GM20000 (cell line): Measurements from ENCODE around the gene TMPRSS13.

Experiments
- DNase-seq: peaks from one replicate; pipeline ENCODE4 v3.0.0; 2012; ENCODE audit warnings: low spot score
- TF ChIP-seq, protein P1 (sequence below): IDR thresholded peaks from 2 replicates; pipeline ENCODE4 v1.5.1; 2012; ENCODE audit warnings: mild to moderate bottlenecking, control low read depth; ENCODE audit errors: extremely low read depth, missing control alignments

The TMPRSS13 gene

DNA sequence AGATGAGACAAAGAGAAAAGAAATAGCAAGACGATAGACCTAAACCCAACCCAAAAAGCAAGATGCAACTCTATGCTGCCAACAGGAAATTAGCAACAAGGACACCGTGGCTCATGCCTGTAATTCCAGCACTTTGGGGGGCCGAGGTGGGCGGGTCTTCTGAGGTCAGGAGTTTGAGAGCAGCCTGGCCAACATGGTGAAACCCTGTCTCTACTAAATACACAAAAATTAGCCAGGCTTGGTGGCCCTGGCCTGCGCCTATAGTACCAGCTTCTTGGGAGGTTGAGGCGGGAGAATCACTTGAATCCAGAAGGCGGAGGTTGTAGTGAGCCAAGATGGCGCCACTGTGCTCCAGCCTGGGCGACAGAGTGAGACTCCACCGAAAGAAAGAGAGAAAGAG, 32.7 kb upstream of the TMPRSS13 start:
- TF ChIP-seq, protein P1, sequence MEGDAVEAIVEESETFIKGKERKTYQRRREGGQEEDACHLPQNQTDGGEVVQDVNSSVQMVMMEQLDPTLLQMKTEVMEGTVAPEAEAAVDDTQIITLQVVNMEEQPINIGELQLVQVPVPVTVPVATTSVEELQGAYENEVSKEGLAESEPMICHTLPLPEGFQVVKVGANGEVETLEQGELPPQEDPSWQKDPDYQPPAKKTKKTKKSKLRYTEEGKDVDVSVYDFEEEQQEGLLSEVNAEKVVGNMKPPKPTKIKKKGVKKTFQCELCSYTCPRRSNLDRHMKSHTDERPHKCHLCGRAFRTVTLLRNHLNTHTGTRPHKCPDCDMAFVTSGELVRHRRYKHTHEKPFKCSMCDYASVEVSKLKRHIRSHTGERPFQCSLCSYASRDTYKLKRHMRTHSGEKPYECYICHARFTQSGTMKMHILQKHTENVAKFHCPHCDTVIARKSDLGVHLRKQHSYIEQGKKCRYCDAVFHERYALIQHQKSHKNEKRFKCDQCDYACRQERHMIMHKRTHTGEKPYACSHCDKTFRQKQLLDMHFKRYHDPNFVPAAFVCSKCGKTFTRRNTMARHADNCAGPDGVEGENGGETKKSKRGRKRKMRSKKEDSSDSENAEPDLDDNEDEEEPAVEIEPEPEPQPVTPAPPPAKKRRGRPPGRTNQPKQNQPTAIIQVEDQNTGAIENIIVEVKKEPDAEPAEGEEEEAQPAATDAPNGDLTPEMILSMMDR = no peak

GRCh38 chr11:117960406-117960805, 31.2 kb upstream of the TMPRSS13 start:
- TF ChIP-seq, protein P1 = no peak
- no peak for DNase-seq

More for the DNA sequence above, 32.7 kb upstream of the TMPRSS13 start:
- no peak for DNase-seq

- no peak for DNase-seq
- TF ChIP-seq, protein P1 = no peak
Observed at GRCh38 chr11:117959438-117960149, 30.4 kb upstream of the TMPRSS13 start.

DNA sequence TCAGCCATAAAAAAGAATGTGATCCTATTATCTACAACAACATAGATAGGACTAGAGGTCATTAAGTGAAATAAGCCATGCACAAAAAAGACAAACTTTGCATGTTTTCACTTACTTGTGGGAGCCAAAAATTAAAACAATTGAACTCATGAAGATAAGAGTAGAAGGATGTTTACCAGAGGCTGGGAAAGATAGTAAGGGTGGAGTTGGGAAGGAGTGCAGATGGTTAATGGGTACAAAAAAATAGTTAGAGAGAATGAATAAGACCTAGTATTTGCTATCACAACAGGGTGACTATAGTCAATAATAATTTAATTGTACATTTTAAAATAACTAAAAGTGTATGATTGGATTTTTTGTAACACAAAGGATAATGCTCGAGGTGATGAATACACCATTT, 29.7 kb upstream of the TMPRSS13 start:
- DNase-seq = no peak
- TF ChIP-seq, protein P1 = no peak

GRCh38 chr11:117953024-117953671, 23.9 kb upstream of the TMPRSS13 start:
- TF ChIP-seq, protein P1 = no peak
- no peak for DNase-seq

- no peak for DNase-seq
Observed at GRCh38 chr11:117950993-117951961, 22.1 kb upstream of the TMPRSS13 start.

More at GRCh38 chr11:117950993-117951961, 22.1 kb upstream of the TMPRSS13 start:
- TF ChIP-seq, protein P1 = no peak
